Type B pancreatic cell (in vitro differentiated cells): ENCODE measurements around the gene TNK2. TPM values are rescaled to one million over a fixed set of nuclear protein-coding genes. Genes with fewer than 3 reads are reported as not detected.
A peak's percentile ranks its signal among the peaks of the same experiment; 100 is the strongest.

Experiments
- DNase-seq: peaks from one replicate; pipeline ENCODE4 v3.0.0; 2021; ENCODE audit warnings: mixed read lengths; ENCODE audit not compliant: unreplicated experiment; ENCODE audit errors: extremely low spot score
- H3K27ac Mint-ChIP-seq: 2 replicates; pipeline ENCODE4 v1.8.0; 2021; ENCODE audit warnings: mild to moderate bottlenecking, mixed read lengths
- H3K27me3 Mint-ChIP-seq: 2 replicates; pipeline ENCODE4 v1.8.0; 2021; ENCODE audit warnings: mixed read lengths
- H3K36me3 Mint-ChIP-seq: 2 replicates; pipeline ENCODE4 v1.8.0; 2021; ENCODE audit warnings: mixed read lengths
- H3K4me1 Mint-ChIP-seq: one replicate; pipeline ENCODE4 v1.8.0; 2021; ENCODE audit warnings: mixed read lengths; ENCODE audit not compliant: unreplicated experiment
- H3K4me3 Mint-ChIP-seq: 2 replicates; pipeline ENCODE4 v1.8.0; 2021; ENCODE audit warnings: mild to moderate bottlenecking, mixed read lengths
- H3K9me3 Mint-ChIP-seq: 2 replicates; pipeline ENCODE4 v1.8.0; 2021; ENCODE audit warnings: mixed read lengths
- CTCF ChIP-seq: fragments of 200-600 bp; sonication (generic); conservative IDR thresholded peaks from 2 replicates; pipeline ENCODE4 v1.5.0; 2021; ENCODE audit warnings: antibody characterized with exemption, mild to moderate bottlenecking
- total RNA-seq: library from RNA; stranded (reverse); gene quantifications from 2 replicates; pipeline ENCODE4 v1.2.1, GENCODE V29; 2021; ENCODE audit warnings: low replicate concordance

The TNK2 gene
- total RNA-seq, 1 donor from 2014 or later = 42.5 TPM

DNA sequence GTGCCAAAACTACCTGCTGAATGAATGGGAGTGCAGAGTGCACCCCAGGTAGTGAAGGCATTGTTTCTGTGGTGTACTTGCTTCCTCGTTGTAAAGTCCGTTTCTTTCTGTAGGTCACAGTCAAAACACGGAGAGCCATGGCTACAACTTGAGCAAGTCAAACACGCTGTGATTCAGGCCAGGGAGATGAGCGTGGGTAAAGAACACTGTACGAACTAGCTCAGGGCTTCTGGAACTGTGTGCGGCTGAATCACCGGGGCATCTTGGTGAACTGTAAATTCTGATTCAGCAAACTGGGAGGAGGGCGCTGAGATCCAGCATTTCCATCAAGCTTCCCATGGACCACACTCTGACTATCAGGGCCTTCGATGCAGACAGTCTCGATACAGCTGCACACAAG, 5.0 kb upstream of the TNK2 start:
- no peak overlapping the region for H3K27ac Mint-ChIP-seq
- no peaks in the 10 kb centered on the region for H3K9me3 Mint-ChIP-seq

DNA sequence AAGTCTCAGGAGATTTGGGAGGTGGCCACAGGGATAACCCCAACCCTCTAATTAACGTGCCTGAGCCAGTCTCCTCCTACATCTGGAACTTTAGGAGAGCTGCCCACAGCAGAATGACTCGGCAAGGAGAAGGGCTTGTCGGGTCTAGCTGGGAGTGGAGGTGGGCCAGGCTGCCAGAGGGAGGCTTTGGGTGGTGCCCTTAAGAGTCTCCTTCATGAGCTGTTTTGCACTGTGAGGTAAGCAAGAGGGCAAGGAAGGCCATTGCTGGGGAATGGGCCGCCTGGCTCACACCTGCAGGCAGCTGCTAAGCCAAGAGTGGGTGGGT, 3.6 kb upstream of the TNK2 start:
- H3K4me3 Mint-ChIP-seq = peak overlapping the region; percentile 57
- H3K9me3 Mint-ChIP-seq = no peaks in the 10 kb centered on the region
- H3K27ac Mint-ChIP-seq = peak overlapping the region; percentile 74
- DNase-seq = no peak
- H3K27me3 Mint-ChIP-seq = peaks cover 19% of the 10 kb centered on the region
- H3K4me1 Mint-ChIP-seq = peaks cover 18% of the 10 kb centered on the region
- TF ChIP-seq CTCF = no peak
- peaks cover 3% of the 10 kb centered on the region for H3K36me3 Mint-ChIP-seq

More for the DNA sequence above, 5.0 kb upstream of the TNK2 start:
- no peak for TF ChIP-seq CTCF
- Mint-ChIP-seq H3K4me3 (no peak overlapping the region), H3K36me3 (no peaks in the 10 kb centered on the region), H3K27me3 (peaks cover 18% of the 10 kb centered on the region), H3K4me1 (peaks cover 8% of the 10 kb centered on the region)
- DNase-seq = no peak

DNA sequence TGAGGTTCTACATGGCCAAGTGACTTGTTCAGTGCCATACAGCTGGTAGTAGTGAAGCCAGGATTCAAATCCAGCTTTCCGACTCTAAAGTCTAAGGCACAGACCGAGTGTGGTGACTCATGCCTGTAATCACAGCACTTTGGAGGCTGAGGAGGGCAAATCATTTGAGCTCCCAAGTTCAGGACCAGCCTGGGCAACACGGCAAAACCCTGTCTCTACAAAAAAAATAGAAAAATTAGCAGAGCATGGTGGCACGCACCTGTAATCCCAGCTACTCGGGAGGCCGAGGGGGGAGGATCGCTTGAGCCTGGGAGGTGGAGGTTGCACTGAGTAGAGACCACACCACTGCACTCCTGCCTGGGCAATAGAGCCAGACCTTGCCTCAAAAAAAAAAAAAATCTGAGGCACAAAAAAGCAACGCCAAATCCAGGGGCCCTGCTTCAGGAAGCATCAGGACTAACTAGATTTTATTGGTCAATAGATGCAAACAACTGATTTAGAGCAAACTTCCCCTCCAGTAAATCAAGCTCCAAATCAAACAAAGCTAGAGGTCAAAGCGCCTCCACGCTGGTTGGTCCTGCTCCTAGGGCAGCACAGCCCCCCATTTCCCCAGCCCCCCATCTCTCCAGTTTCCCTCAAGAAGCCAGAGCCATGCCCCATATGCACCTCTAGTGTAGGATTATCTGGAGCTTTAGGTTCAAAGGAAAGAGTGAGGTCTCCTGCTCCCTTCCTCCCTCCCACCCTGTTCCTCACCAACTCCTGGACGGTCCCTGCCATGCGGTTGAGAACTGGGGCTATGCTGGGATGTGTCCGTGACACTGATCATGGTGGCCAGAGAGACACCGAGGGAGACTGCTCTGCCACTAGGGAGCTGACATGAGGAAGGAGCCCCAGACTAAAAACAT, 2.9 kb upstream of the TNK2 start:
- peak overlapping the region; percentile 82 for H3K4me3 Mint-ChIP-seq
- H3K9me3 Mint-ChIP-seq = no peaks in the 10 kb centered on the region
- H3K27me3 Mint-ChIP-seq = peaks cover 16% of the 10 kb centered on the region
- peaks cover 3% of the 10 kb centered on the region for H3K36me3 Mint-ChIP-seq
- no peak for TF ChIP-seq CTCF
- peak overlapping the region; percentile 74 for H3K27ac Mint-ChIP-seq
- H3K4me1 Mint-ChIP-seq = peaks cover 25% of the 10 kb centered on the region
- DNase-seq = no peak

- Mint-ChIP-seq H3K27ac (no peak overlapping the region), H3K9me3 (no peaks in the 10 kb centered on the region), H3K4me3 (peak overlapping the region; percentile 82), H3K27me3 (peaks cover 23% of the 10 kb centered on the region), H3K36me3 (peaks cover 3% of the 10 kb centered on the region), H3K4me1 (peaks cover 32% of the 10 kb centered on the region)
- DNase-seq = no peak
- no peak for TF ChIP-seq CTCF
These were observed 2.1 kb upstream of the TNK2 start for GRCh38 chr3:195910499-195910845.

DNA sequence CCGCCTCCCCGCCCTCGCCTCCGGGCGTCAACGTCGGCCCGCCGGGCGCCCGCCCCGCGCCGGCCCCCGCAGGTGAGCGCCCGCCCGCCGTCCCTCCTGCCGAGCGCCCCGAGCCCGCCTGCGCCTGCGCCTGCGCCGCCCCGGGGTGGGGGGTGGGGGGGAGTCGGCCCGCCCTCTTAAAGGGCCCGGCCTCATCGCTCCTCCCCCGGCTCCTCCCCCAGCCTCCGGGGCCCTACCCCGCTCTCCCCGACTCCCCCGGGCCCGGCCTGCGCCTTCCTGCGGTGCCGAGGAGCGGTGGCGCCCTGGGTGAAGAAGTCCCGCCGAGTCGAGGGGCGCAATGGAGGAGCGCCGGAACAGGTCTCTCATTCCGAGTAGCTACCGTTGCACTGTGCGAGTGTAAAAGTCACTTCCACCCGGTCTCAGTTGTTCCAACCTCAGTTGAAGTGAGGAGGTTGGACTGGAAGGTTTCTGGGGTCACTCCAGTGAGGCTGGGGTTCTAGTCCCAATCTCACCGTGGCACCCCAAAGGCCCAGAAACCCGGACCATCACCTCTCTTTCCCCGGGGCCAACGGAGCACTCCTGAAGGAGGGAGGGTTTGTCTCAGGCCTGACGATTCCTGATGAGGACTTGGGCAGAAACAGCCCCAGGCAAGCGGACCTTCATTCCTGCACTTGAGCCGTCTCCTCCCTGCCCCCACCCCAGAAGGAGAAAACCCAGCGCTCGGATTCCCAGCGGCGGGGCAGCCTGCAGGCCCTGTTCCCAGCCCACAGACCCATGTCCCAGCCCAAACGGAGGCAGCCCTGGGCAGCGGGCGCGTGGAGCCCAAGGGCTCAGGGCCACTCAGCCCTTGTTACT, 1.5 kb upstream of the TNK2 start:
- H3K9me3 Mint-ChIP-seq = no peaks in the 10 kb centered on the region

More for the DNA sequence above, 1.5 kb upstream of the TNK2 start:
- DNase-seq = no peak
- H3K4me3 Mint-ChIP-seq = peak overlapping the region; percentile 82
- no peak for TF ChIP-seq CTCF
- H3K4me1 Mint-ChIP-seq = peaks cover 27% of the 10 kb centered on the region
- H3K27ac Mint-ChIP-seq = no peak overlapping the region
- H3K36me3 Mint-ChIP-seq = peaks cover 3% of the 10 kb centered on the region
- peaks cover 22% of the 10 kb centered on the region for H3K27me3 Mint-ChIP-seq
